ENCODE data around the gene PTPN4. TPM values are rescaled to one million over a fixed set of nuclear protein-coding genes. Genes with fewer than 3 reads are reported as not detected.

Gene PTPN4
- total and polyA plus RNA-seq, 2 of the 13 experiments (the other 11 are each of a cell fraction or from before 2014, with no cell fraction given) = 20.3 to 34.6 TPM

DNA sequence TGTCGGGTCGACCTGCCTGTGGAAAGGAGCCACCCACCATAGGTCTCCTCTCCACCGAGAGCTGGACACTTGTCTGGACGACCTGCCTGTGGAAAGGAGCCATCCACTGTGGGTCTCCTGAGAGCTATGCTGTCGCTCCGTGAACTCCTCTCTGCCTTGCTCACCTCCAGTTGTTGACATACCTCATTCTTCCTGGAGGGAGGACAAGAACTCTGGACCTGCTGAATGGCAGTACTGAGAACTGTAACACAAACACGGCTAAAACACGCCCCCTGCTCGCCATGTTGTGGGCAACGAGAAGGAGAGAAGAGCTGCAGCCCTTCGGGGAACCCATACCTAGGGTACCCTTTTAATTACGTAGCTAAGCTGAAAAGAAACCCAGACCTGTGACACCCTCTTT, 77.6 kb downstream of the PTPN4 start (continued):
- TF ChIP-seq, protein P1, sequence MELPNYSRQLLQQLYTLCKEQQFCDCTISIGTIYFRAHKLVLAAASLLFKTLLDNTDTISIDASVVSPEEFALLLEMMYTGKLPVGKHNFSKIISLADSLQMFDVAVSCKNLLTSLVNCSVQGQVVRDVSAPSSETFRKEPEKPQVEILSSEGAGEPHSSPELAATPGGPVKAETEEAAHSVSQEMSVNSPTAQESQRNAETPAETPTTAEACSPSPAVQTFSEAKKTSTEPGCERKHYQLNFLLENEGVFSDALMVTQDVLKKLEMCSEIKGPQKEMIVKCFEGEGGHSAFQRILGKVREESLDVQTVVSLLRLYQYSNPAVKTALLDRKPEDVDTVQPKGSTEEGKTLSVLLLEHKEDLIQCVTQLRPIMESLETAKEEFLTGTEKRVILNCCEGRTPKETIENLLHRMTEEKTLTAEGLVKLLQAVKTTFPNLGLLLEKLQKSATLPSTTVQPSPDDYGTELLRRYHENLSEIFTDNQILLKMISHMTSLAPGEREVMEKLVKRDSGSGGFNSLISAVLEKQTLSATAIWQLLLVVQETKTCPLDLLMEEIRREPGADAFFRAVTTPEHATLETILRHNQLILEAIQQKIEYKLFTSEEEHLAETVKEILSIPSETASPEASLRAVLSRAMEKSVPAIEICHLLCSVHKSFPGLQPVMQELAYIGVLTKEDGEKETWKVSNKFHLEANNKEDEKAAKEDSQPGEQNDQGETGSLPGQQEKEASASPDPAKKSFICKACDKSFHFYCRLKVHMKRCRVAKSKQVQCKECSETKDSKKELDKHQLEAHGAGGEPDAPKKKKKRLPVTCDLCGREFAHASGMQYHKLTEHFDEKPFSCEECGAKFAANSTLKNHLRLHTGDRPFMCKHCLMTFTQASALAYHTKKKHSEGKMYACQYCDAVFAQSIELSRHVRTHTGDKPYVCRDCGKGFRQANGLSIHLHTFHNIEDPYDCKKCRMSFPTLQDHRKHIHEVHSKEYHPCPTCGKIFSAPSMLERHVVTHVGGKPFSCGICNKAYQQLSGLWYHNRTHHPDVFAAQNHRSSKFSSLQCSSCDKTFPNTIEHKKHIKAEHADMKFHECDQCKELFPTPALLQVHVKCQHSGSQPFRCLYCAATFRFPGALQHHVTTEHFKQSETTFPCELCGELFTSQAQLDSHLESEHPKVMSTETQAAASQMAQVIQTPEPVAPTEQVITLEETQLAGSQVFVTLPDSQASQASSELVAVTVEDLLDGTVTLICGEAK (IDR thresholded peaks at IDR 0.05) = no peak
- TF ChIP-seq, protein P1 (CRISPR knock-in tag; IDR thresholded peaks at IDR 0.05) = no peak
- TF ChIP-seq, protein P2, sequence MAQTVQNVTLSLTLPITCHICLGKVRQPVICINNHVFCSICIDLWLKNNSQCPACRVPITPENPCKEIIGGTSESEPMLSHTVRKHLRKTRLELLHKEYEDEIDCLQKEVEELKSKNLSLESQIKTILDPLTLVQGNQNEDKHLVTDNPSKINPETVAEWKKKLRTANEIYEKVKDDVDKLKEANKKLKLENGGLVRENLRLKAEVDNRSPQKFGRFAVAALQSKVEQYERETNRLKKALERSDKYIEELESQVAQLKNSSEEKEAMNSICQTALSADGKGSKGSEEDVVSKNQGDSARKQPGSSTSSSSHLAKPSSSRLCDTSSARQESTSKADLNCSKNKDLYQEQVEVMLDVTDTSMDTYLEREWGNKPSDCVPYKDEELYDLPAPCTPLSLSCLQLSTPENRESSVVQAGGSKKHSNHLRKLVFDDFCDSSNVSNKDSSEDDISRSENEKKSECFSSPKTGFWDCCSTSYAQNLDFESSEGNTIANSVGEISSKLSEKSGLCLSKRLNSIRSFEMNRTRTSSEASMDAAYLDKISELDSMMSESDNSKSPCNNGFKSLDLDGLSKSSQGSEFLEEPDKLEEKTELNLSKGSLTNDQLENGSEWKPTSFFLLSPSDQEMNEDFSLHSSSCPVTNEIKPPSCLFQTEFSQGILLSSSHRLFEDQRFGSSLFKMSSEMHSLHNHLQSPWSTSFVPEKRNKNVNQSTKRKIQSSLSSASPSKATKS (CRISPR knock-in tag; IDR thresholded peaks at IDR 0.05) = no peak
- no peak for TF ChIP-seq ZNF34 (CRISPR knock-in tag; IDR thresholded peaks at IDR 0.05; ENCODE audit: borderline replicate concordance)
- TF ChIP-seq, protein P3, sequence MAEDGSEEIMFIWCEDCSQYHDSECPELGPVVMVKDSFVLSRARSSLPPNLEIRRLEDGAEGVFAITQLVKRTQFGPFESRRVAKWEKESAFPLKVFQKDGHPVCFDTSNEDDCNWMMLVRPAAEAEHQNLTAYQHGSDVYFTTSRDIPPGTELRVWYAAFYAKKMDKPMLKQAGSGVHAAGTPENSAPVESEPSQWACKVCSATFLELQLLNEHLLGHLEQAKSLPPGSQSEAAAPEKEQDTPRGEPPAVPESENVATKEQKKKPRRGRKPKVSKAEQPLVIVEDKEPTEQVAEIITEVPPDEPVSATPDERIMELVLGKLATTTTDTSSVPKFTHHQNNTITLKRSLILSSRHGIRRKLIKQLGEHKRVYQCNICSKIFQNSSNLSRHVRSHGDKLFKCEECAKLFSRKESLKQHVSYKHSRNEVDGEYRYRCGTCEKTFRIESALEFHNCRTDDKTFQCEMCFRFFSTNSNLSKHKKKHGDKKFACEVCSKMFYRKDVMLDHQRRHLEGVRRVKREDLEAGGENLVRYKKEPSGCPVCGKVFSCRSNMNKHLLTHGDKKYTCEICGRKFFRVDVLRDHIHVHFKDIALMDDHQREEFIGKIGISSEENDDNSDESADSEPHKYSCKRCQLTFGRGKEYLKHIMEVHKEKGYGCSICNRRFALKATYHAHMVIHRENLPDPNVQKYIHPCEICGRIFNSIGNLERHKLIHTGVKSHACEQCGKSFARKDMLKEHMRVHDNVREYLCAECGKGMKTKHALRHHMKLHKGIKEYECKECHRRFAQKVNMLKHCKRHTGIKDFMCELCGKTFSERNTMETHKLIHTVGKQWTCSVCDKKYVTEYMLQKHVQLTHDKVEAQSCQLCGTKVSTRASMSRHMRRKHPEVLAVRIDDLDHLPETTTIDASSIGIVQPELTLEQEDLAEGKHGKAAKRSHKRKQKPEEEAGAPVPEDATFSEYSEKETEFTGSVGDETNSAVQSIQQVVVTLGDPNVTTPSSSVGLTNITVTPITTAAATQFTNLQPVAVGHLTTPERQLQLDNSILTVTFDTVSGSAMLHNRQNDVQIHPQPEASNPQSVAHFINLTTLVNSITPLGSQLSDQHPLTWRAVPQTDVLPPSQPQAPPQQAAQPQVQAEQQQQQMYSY (CRISPR knock-in tag; IDR thresholded peaks at IDR 0.05) = no peak
- TF ChIP-seq KDM4B (CRISPR knock-in tag; IDR thresholded peaks at IDR 0.05) = no peak
- TF ChIP-seq HNRNPUL1 (IDR thresholded peaks at IDR 0.05; ENCODE audit: low read depth, low read length) = no peak
- TF ChIP-seq, protein P4, sequence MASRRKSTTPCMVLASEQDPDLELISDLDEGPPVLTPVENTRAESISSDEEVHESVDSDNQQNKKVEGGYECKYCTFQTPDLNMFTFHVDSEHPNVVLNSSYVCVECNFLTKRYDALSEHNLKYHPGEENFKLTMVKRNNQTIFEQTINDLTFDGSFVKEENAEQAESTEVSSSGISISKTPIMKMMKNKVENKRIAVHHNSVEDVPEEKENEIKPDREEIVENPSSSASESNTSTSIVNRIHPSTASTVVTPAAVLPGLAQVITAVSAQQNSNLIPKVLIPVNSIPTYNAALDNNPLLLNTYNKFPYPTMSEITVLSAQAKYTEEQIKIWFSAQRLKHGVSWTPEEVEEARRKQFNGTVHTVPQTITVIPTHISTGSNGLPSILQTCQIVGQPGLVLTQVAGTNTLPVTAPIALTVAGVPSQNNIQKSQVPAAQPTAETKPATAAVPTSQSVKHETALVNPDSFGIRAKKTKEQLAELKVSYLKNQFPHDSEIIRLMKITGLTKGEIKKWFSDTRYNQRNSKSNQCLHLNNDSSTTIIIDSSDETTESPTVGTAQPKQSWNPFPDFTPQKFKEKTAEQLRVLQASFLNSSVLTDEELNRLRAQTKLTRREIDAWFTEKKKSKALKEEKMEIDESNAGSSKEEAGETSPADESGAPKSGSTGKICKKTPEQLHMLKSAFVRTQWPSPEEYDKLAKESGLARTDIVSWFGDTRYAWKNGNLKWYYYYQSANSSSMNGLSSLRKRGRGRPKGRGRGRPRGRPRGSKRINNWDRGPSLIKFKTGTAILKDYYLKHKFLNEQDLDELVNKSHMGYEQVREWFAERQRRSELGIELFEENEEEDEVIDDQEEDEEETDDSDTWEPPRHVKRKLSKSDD (CRISPR knock-in tag; IDR thresholded peaks at IDR 0.05; ENCODE audit: low read depth) = no peak
- no peak for TF ChIP-seq NFE2L2 (IDR thresholded peaks at IDR 0.05; ENCODE audit: low read length)
- TF ChIP-seq ZNF430 (CRISPR knock-in tag; IDR thresholded peaks at IDR 0.05) = no peak
- TF ChIP-seq POLR2AphosphoS5 (IDR thresholded peaks at IDR 0.05; ENCODE audit: low read depth, low read length) = no peak

All from HepG2 (cell line).